HEK293 (cell line): Measurements from ENCODE around the gene PSMC1.

Experiments
- HOXD13 ChIP-seq: sonication (generic); formaldehyde crosslinking; IDR thresholded peaks from 2 replicates; pipeline ENCODE4 v1.8.0; 2022; ENCODE audit warnings: missing genetic modification reagents, borderline replicate concordance
- MEIS1 ChIP-seq: sonication (generic); formaldehyde crosslinking; IDR thresholded peaks from 2 replicates; pipeline ENCODE4 v1.8.1; 2022; ENCODE audit warnings: missing genetic modification reagents, mild to moderate bottlenecking, borderline replicate concordance
- ZNF175 ChIP-seq: fragments of 450-650 bp; formaldehyde crosslinking; IDR thresholded peaks from 2 replicates; pipeline ENCODE4 v1.5.1; 2016; ENCODE audit warnings: missing biosample characterization, missing genetic modification characterization
- ZNF2 ChIP-seq: fragments of 450-650 bp; formaldehyde crosslinking; IDR thresholded peaks from 2 replicates; pipeline ENCODE4 v1.5.1; 2016; ENCODE audit warnings: missing biosample characterization, missing genetic modification characterization
- ZNF23 ChIP-seq: fragments of 450-650 bp; formaldehyde crosslinking; IDR thresholded peaks from 2 replicates; pipeline ENCODE4 v1.5.1; 2016; ENCODE audit warnings: missing biosample characterization, missing genetic modification characterization, borderline replicate concordance
- ZNF404 ChIP-seq: fragments of 450-650 bp; formaldehyde crosslinking; IDR thresholded peaks from 2 replicates; pipeline ENCODE4 v1.5.1; 2017; ENCODE audit warnings: missing biosample characterization, missing genetic modification characterization
- TF ChIP-seq, protein P1 (sequence below): fragments of 450-650 bp; formaldehyde crosslinking; IDR thresholded peaks from 2 replicates; pipeline ENCODE4 v1.5.1; 2016; ENCODE audit warnings: missing biosample characterization, missing genetic modification characterization
- TF ChIP-seq, protein P2 (sequence below): fragments of 450-650 bp; formaldehyde crosslinking; IDR thresholded peaks from 2 replicates; pipeline ENCODE4 v1.5.1; 2016; ENCODE audit warnings: missing biosample characterization, missing genetic modification characterization

- TF ChIP-seq ZNF23 (tag by site-specific recombination) (no peak), ZNF2 (tag by site-specific recombination) (no peak), MEIS1 (CRISPR knock-in tag) (no peak), ZNF175 (tag by site-specific recombination) (no peak), HOXD13 (no peak), ZNF404 (tag by site-specific recombination) (no peak)
- TF ChIP-seq, protein P1, sequence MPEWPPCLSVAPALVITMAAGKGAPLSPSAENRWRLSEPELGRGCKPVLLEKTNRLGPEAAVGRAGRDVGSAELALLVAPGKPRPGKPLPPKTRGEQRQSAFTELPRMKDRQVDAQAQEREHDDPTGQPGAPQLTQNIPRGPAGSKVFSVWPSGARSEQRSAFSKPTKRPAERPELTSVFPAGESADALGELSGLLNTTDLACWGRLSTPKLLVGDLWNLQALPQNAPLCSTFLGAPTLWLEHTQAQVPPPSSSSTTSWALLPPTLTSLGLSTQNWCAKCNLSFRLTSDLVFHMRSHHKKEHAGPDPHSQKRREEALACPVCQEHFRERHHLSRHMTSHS (tag by site-specific recombination), result no peak
- TF ChIP-seq, protein P2, sequence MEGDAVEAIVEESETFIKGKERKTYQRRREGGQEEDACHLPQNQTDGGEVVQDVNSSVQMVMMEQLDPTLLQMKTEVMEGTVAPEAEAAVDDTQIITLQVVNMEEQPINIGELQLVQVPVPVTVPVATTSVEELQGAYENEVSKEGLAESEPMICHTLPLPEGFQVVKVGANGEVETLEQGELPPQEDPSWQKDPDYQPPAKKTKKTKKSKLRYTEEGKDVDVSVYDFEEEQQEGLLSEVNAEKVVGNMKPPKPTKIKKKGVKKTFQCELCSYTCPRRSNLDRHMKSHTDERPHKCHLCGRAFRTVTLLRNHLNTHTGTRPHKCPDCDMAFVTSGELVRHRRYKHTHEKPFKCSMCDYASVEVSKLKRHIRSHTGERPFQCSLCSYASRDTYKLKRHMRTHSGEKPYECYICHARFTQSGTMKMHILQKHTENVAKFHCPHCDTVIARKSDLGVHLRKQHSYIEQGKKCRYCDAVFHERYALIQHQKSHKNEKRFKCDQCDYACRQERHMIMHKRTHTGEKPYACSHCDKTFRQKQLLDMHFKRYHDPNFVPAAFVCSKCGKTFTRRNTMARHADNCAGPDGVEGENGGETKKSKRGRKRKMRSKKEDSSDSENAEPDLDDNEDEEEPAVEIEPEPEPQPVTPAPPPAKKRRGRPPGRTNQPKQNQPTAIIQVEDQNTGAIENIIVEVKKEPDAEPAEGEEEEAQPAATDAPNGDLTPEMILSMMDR, result no peak
These were observed 44.3 kb downstream of the PSMC1 start for GRCh38 chr14:90300611-90301047.
